B cell (primary cell): Measurements from ENCODE around the gene SLC6A6. TPM values are rescaled to one million over a fixed set of nuclear protein-coding genes. Genes with fewer than 3 reads are reported as not detected.

Experiments
- ATAC-seq: fragments of 200-7000 bp; cut with Tn5 transposase; one replicate; pipeline ENCODE4 v1.10.0; 2021; ENCODE audit warnings: low read depth, mild to moderate bottlenecking, moderate number of reproducible peaks, moderate library complexity
- CTCF ChIA-PET: fragments of 350-600 bp; sonication (Branson Sonifier 250); formaldehyde crosslinking; loops from one replicate; lab custom pipeline; 2021; ENCODE audit warnings: antibody characterized with exemption, inconsistent platforms; lab: Charles Lee
- POLR2A ChIA-PET: fragments of 350-600 bp; sonication (Branson Sonifier 250); formaldehyde crosslinking; loops from one replicate; lab custom pipeline; 2021; ENCODE audit warnings: antibody characterized with exemption; lab: Charles Lee
- DNase-seq: peaks from one replicate; pipeline ENCODE4 v3.0.0; 2013
- H2AFZ ChIP-seq: 2 replicates; pipeline ENCODE4 v1.6.1; 2012; ENCODE audit warnings: mild to moderate bottlenecking, low read depth, low read length; ENCODE audit not compliant: insufficient read depth, poor library complexity, severe bottlenecking
- H3K27ac ChIP-seq, 2 donors: 1 replicate in 1 of 2; 2 replicates in 1 of 2; pipeline ENCODE4 v1.5.1; 2012 to 2013; ENCODE audit warnings: low read length in 2 of 2, mild to moderate bottlenecking in 2 of 2, moderate library complexity in 1 of 2
- H3K27me3 ChIP-seq, 4 experiments: fragments of 200-600 bp in 1 of 4; sonication (generic) in 1 of 4; replicated peaks in 1 of 4; 1 replicate in 2 of 4; 2 replicates in 2 of 4; pipeline versions ENCODE4 v1.6.1 to v1.7.0; 2013 to 2016; ENCODE audit warnings: low read length in 3 of 4, mild to moderate bottlenecking in 2 of 4, mixed read lengths in 1 of 4, moderate library complexity in 1 of 4; ENCODE audit not compliant: insufficient read depth in 4 of 4, control insufficient read depth in 3 of 4; ENCODE audit errors: control extremely low read depth in 1 of 4
- H3K36me3 ChIP-seq, 2 experiments: replicated peaks in 1 of 2; 1 replicate in 1 of 2; 2 replicates in 1 of 2; pipeline versions ENCODE4 v1.6.1 to v1.7.1; 2013; ENCODE audit warnings: low read length in 1 of 2; ENCODE audit not compliant: insufficient read depth in 2 of 2, control insufficient read depth in 1 of 2; ENCODE audit errors: control extremely low read depth in 1 of 2, extremely low read depth in 1 of 2
- H3K4me1 ChIP-seq, 2 donors: fragments of 200-600 bp in 1 of 2; sonication (generic) in 1 of 2; 1 replicate in 1 of 2; 2 replicates in 1 of 2; pipeline versions ENCODE4 v1.5.1 to v1.6.1; 2013 to 2017; ENCODE audit warnings: low read length in 2 of 2; ENCODE audit not compliant: control insufficient read depth in 2 of 2, insufficient read depth in 2 of 2
- H3K4me2 ChIP-seq: replicated peaks from 2 replicates; pipeline ENCODE3; 2012; ENCODE audit warnings: mild to moderate bottlenecking, low read depth, low read length; ENCODE audit not compliant: poor library complexity, severe bottlenecking
- H3K4me3 ChIP-seq, 5 experiments: fragments of 200-600 bp in 1 of 5; sonication (generic) in 1 of 5; 1 replicate in 3 of 5; 2 replicates in 2 of 5; pipeline versions ENCODE4 v1.5.1 to v1.7.0; 2011 to 2016; ENCODE audit warnings: low read length in 4 of 5, mild to moderate bottlenecking in 4 of 5, low read depth in 2 of 5, control low read depth in 1 of 5, moderate library complexity in 1 of 5; ENCODE audit not compliant: insufficient read depth in 1 of 5; ENCODE audit errors: control extremely low read depth in 1 of 5, extremely low read depth in 1 of 5
- H3K79me2 ChIP-seq: fragments of 200-600 bp; sonication (generic); one replicate; pipeline ENCODE4 v1.6.0; 2016; ENCODE audit warnings: low read length; ENCODE audit not compliant: control insufficient read depth, insufficient read depth
- H3K9ac ChIP-seq: fragments of 200-600 bp; sonication (generic); 2 replicates; pipeline ENCODE4 v1.6.1; 2017; ENCODE audit warnings: mild to moderate bottlenecking, low read length, moderate library complexity
- H3K9me3 ChIP-seq, 3 donors: one replicate each; pipeline versions ENCODE4 v1.6.1 to v1.7.1; 2013; ENCODE audit warnings: low read length in 2 of 3; ENCODE audit not compliant: control insufficient read depth in 2 of 3, insufficient read depth in 1 of 3; ENCODE audit errors: control extremely low read depth in 1 of 3
- H4K20me1 ChIP-seq: 2 replicates; pipeline ENCODE4 v1.6.0; 2012; ENCODE audit warnings: mild to moderate bottlenecking, low read length; ENCODE audit not compliant: insufficient read depth, control insufficient read depth, poor library complexity, severe bottlenecking
- H3K27ac Mint-ChIP-seq: one replicate; pipeline ENCODE4 v1.8.0; 2021; ENCODE audit warnings: mixed read lengths
- H3K27me3 Mint-ChIP-seq: one replicate; pipeline ENCODE4 v1.8.0; 2021; ENCODE audit warnings: mixed read lengths
- H3K4me1 Mint-ChIP-seq: one replicate; pipeline ENCODE4 v1.8.0; 2021; ENCODE audit warnings: mixed read lengths
- H3K4me3 Mint-ChIP-seq: one replicate; pipeline ENCODE4 v1.8.0; 2021; ENCODE audit warnings: mixed read lengths
- H3K9me3 Mint-ChIP-seq: one replicate; pipeline ENCODE4 v1.8.0; 2022; ENCODE audit warnings: mixed read lengths; ENCODE audit not compliant: insufficient read depth
- EZH2 ChIP-seq: IDR thresholded peaks from 2 replicates; pipeline ENCODE4 v1.6.1; 2012; ENCODE audit warnings: borderline replicate concordance, low read depth, mild to moderate bottlenecking, moderate library complexity, low read length; ENCODE audit not compliant: insufficient read depth, poor library complexity, severe bottlenecking
- WGBS: methylation state at CpG from one replicate; pipeline ENCODE4 v1.1.5; 2013; ENCODE audit warnings: missing lambda C conversion rate; ENCODE audit not compliant: insufficient coverage; 5-methylcytosine and 5-hydroxymethylcytosine counted together
- intact Hi-C: fragments of 100-400 bp; cut with micrococcal nuclease; formaldehyde crosslinking; loops from one replicate; pipeline ENCODE4 v1.10.0; 2022
- polyA plus RNA-seq: library from polyadenylated mRNA; depleted of rRNA; stranded (reverse); fragments of >200 nt; gene quantifications from 2 replicates; pipeline ENCODE4 v1.2.3, GENCODE V29; 2012
- total RNA-seq, 2 donors: library from RNA; stranded (reverse); fragments of 120-200 nt in 1 of 2; gene quantifications; 1 replicate in 1 of 2; 2 replicates in 1 of 2; pipeline versions ENCODE4 v1.2.3 to v1.2.4, GENCODE V29; 2013 to 2022
- TF ChIP-seq, protein P1 (sequence below): fragments of 200-600 bp; IDR thresholded peaks from one replicate; pipeline ENCODE4 v1.8.0; 2022; ENCODE audit warnings: antibody characterized with exemption, mild to moderate bottlenecking

The SLC6A6 gene
- total and polyA plus RNA-seq, 2 donors (not counting 1 experiment from before 2014, with no cell fraction given) = 34.2 to 48.7 TPM

DNA sequence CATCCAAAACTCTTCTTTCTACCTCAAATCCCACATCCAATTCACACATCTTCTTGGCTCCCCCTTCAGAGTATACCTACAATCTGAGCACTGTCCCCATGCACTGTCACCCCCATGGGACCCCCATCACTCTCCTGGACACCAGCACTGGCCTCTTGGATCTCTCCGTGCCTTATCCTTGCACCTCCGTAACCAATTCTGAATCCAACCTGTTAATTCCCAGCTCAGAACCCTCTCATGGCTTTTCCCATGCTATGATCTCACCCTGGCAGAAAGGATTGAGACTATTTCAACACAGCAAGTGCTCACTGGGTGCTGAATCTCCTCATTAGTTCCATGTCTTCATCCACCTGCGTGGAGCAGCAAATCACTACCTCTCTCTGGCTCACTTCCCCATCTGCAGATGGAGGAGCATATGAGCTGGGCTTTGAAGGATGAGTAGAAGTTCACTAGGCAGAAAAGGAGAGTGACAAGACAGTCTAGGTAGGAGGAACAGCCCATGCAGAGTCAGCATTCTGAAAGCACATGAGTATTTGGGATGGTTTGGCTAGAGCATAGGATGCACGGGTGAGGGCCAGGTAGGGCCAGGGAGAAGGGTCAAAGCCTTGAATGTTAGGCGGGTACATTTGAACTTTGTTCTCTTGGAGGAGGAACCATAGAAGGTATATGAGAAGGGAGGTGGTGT is 48.7 kb downstream of the SLC6A6 start:
- Histone ChIP-seq H3K9ac (no peak overlapping the region), H3K4me1 (no peaks in the 10 kb centered on the region), H2AFZ (no peak overlapping the region), H3K36me3 (peaks cover 3 to 68% of the 10 kb centered on the region in 2 experiments), H4K20me1 (no peaks in the 10 kb centered on the region), H3K9me3 (no peaks in the 10 kb centered on the region), H3K27me3 (no peaks in the 10 kb centered on the region), H3K79me2 (no peaks in the 10 kb centered on the region), H3K27ac (no peak overlapping the region), H3K4me2 (no peak overlapping the region), H3K4me3 (no peak overlapping the region)
- ChIA-PET CTCF (interaction anchor here (1.2 kb wide), 1 partner anchor 10 kb away, joined by 3 read pairs; no protein-coding TSS in a partner anchor), POLR2A (no interaction called here)
- Mint-ChIP-seq H3K27me3 (no peaks in the 10 kb centered on the region), H3K4me1 (peaks cover 14% of the 10 kb centered on the region), H3K27ac (peak overlapping the region; percentile 39), H3K9me3 (no peaks in the 10 kb centered on the region), H3K4me3 (no peak overlapping the region)
- ATAC-seq (no peak), DNase-seq (no peak)
- intact Hi-C loops = no loop called here
- WGBS = 97% methylated on average over 4 of the region's 5 CpGs
- TF ChIP-seq, protein P1, sequence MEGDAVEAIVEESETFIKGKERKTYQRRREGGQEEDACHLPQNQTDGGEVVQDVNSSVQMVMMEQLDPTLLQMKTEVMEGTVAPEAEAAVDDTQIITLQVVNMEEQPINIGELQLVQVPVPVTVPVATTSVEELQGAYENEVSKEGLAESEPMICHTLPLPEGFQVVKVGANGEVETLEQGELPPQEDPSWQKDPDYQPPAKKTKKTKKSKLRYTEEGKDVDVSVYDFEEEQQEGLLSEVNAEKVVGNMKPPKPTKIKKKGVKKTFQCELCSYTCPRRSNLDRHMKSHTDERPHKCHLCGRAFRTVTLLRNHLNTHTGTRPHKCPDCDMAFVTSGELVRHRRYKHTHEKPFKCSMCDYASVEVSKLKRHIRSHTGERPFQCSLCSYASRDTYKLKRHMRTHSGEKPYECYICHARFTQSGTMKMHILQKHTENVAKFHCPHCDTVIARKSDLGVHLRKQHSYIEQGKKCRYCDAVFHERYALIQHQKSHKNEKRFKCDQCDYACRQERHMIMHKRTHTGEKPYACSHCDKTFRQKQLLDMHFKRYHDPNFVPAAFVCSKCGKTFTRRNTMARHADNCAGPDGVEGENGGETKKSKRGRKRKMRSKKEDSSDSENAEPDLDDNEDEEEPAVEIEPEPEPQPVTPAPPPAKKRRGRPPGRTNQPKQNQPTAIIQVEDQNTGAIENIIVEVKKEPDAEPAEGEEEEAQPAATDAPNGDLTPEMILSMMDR = no peak
- TF ChIP-seq EZH2 = no peak
